ENCODE data around the gene PEPD.

PEPD gene

GRCh38 chr19:33377586-33378475 lies 143.8 kb downstream of the PEPD start:
- Histone ChIP-seq H3K27me3 (ENCODE audit: insufficient read depth, poor library complexity, severe bottlenecking) (no peaks in the 10 kb centered on the region), H3K4me3 (replicated peaks; ENCODE audit: insufficient read depth, low read length) (no peak overlapping the region), H3K27ac (replicated peaks) (no peak overlapping the region)
- no peak for DNase-seq (ENCODE audit: low read depth in 1 of 2, low spot score in 1 of 2)
- TF ChIP-seq SPI1 (IDR thresholded peaks at IDR 0.05; ENCODE audit: borderline replicate concordance, low read depth) (no peak), GABPA (IDR thresholded peaks at IDR 0.05; ENCODE audit: low read depth) (no peak), CTCF (IDR thresholded peaks at IDR 0.05; ENCODE audit: insufficient read depth, low read length) (no peak)

GRCh38 chr19:33376941-33377557 lies 144.5 kb downstream of the PEPD start:
- Histone ChIP-seq H3K4me3 (replicated peaks; ENCODE audit: insufficient read depth, low read length) (no peak overlapping the region), H3K27ac (replicated peaks) (no peak overlapping the region)
- DNase-seq (ENCODE audit: low read depth in 1 of 2, low spot score in 1 of 2) = no peak

GRCh38 chr19:33376423-33376822 lies 145.2 kb downstream of the PEPD start:
- no peak for DNase-seq (ENCODE audit: low read depth in 1 of 2, low spot score in 1 of 2)
- Histone ChIP-seq H3K27me3 (ENCODE audit: insufficient read depth, poor library complexity, severe bottlenecking) (no peaks in the 10 kb centered on the region), H3K4me3 (replicated peaks; ENCODE audit: insufficient read depth, low read length) (no peak overlapping the region), H3K27ac (replicated peaks) (no peak overlapping the region)
- TF ChIP-seq POLR2AphosphoS5 (IDR thresholded peaks at IDR 0.05; ENCODE audit: low read depth) = no peak
- TF ChIP-seq GABPA (IDR thresholded peaks at IDR 0.05; ENCODE audit: low read depth) = no peak
- no peak for TF ChIP-seq REST (IDR thresholded peaks at IDR 0.05; ENCODE audit: insufficient replicate concordance, low read depth)
- TF ChIP-seq CTCF (IDR thresholded peaks at IDR 0.05; ENCODE audit: insufficient read depth, low read length) = no peak
- TF ChIP-seq SPI1 (IDR thresholded peaks at IDR 0.05; ENCODE audit: borderline replicate concordance, low read depth) = no peak

More at GRCh38 chr19:33376941-33377557, 144.5 kb downstream of the PEPD start:
- no peak for TF ChIP-seq REST (IDR thresholded peaks at IDR 0.05; ENCODE audit: insufficient replicate concordance, low read depth)
- TF ChIP-seq CTCF (IDR thresholded peaks at IDR 0.05; ENCODE audit: insufficient read depth, low read length) = no peak
- no peak for TF ChIP-seq SPI1 (IDR thresholded peaks at IDR 0.05; ENCODE audit: borderline replicate concordance, low read depth)
- no peak for TF ChIP-seq GABPA (IDR thresholded peaks at IDR 0.05; ENCODE audit: low read depth)
- no peak for TF ChIP-seq POLR2AphosphoS5 (IDR thresholded peaks at IDR 0.05; ENCODE audit: low read depth)
- no peaks in the 10 kb centered on the region for H3K27me3 ChIP-seq (ENCODE audit: insufficient read depth, poor library complexity, severe bottlenecking)

Data from HL-60 (cell line).